ENCODE results near the gene VDAC2. TPM values are rescaled to one million over a fixed set of nuclear protein-coding genes. Genes with fewer than 3 reads are reported as not detected.

The VDAC2 gene
- total RNA-seq, 2 donors from 2014 or later, result 278 to 454 TPM

DNA sequence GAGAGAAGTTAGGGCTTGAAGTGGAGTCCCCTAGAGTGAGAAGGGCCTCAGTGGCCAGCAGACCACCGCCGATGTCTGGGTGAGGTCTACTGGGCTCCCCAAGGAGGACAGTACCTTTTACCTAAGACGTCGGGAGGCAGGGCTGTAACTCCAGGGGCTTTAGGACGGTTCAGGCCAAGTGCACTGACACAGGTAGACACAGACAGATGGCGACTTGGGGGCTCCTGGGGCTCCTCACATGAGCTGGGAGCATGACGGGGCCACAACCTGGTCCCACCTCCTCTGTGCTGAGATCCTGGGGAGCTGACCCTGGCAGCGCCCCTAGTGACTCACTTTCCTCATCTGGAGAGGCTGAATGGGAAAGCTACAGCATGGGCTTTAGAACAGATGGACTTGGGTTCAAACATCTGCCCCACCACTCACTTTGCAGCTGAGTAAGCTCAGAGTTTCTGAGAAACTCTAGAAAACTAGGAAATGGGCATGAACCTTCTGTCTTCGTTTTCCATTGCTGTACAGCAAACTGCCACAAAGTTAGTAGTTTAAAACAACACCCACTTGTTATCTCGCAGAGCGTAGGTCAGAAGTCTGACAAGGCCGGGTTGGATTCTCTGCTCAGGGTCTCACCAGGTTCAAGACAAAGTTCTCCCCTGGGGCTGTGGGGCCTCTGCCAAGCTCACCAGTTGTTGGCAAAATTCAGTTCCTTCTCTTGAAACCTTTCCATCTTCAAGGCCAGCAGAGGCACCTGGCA is 29.9 kb downstream of the VDAC2 start:
- Histone ChIP-seq H3K4me3 (no peak overlapping the region), H3K4me1 (peaks cover 0 to 5% of the 10 kb centered on the region in 2 donors), H3K27ac (no peak overlapping the region), H3K27me3 (no peaks in the 10 kb centered on the region), H3K36me3 (no peaks in the 10 kb centered on the region), H3K9me3 (no peaks in the 10 kb centered on the region)
- no peak for DNase-seq (ENCODE audit: low spot score)
- TF ChIP-seq, protein P1, sequence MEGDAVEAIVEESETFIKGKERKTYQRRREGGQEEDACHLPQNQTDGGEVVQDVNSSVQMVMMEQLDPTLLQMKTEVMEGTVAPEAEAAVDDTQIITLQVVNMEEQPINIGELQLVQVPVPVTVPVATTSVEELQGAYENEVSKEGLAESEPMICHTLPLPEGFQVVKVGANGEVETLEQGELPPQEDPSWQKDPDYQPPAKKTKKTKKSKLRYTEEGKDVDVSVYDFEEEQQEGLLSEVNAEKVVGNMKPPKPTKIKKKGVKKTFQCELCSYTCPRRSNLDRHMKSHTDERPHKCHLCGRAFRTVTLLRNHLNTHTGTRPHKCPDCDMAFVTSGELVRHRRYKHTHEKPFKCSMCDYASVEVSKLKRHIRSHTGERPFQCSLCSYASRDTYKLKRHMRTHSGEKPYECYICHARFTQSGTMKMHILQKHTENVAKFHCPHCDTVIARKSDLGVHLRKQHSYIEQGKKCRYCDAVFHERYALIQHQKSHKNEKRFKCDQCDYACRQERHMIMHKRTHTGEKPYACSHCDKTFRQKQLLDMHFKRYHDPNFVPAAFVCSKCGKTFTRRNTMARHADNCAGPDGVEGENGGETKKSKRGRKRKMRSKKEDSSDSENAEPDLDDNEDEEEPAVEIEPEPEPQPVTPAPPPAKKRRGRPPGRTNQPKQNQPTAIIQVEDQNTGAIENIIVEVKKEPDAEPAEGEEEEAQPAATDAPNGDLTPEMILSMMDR (IDR thresholded peaks at IDR 0.05), result no peak

DNA sequence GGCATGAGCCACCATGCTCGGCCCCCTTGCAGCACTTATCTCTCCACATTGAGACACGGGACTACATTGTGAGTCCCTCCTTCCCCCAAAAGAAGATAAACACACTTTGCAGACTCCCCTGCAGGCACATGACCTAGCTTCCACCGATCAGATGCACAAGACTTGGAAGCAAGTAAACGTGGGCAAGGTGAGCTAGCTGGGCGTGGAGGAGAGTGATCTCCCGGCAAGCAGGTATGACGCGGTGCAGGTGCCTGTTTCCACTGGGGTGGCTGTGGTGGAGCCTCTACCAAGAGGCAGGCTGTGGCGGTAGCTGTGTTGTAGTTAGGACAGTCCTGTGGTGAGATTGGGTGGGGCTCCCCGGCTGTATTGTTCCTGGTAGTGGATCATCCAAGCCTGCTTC is 32.8 kb downstream of the VDAC2 start:
- TF ChIP-seq, protein P1 (IDR thresholded peaks at IDR 0.05), result no peak
- H3K36me3 ChIP-seq, result no peaks in the 10 kb centered on the region
- no peaks in the 10 kb centered on the region for H3K27me3 ChIP-seq
- no peaks in the 10 kb centered on the region for H3K4me1 ChIP-seq
- H3K9me3 ChIP-seq, result no peaks in the 10 kb centered on the region
- H3K4me3 ChIP-seq, result no peak overlapping the region
- H3K27ac ChIP-seq, result no peak overlapping the region
- DNase-seq (ENCODE audit: low spot score), result no peak

DNA sequence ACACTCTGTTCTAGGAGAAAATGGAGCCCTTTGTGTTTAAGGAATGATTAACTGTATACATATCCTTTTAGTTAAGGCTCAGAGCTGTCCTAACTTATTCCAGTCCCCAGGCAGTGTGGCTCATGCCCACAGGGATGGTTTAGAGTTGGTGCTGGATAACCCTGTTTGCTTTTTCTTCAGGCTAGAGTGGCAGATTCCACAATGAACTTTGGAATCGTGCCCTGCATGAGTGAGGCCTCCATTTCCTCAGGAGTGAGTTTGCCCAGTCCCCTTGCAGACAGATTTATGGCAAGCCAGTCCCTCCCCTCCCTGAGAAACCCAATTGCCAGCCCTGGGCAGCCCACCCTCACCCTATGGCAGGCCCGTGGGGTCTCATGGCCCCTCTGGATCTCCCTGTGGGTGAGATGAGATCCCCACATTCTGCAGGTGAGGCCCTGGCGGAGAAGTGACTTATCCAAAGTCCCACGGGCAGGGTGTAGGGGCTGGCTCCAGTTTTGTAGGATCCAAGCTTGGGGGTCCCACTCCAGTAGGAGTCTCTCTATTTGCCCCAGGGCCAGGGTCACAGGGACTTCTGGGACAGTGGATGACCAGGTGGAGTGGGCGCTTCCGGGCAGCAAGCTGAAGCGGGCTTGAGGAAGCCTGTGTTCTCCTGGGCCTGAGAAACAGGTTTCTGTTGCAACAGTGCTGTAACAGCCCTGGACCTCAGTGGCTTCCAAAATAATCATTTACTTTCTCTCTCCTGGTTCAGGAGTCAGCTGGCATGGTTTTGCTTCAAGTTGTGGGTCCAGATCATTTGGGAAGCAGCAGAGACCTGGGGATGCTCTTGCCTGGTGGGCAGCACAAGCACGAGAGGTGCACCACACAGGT is 34.1 kb downstream of the VDAC2 start:
- Histone ChIP-seq H3K4me1 (no peaks in the 10 kb centered on the region), H3K9me3 (no peaks in the 10 kb centered on the region), H3K27ac (no peak overlapping the region), H3K36me3 (no peaks in the 10 kb centered on the region), H3K27me3 (no peaks in the 10 kb centered on the region), H3K4me3 (no peak overlapping the region)
- TF ChIP-seq, protein P1 (IDR thresholded peaks at IDR 0.05), result no peak
- no peak for DNase-seq (ENCODE audit: low spot score)

DNA sequence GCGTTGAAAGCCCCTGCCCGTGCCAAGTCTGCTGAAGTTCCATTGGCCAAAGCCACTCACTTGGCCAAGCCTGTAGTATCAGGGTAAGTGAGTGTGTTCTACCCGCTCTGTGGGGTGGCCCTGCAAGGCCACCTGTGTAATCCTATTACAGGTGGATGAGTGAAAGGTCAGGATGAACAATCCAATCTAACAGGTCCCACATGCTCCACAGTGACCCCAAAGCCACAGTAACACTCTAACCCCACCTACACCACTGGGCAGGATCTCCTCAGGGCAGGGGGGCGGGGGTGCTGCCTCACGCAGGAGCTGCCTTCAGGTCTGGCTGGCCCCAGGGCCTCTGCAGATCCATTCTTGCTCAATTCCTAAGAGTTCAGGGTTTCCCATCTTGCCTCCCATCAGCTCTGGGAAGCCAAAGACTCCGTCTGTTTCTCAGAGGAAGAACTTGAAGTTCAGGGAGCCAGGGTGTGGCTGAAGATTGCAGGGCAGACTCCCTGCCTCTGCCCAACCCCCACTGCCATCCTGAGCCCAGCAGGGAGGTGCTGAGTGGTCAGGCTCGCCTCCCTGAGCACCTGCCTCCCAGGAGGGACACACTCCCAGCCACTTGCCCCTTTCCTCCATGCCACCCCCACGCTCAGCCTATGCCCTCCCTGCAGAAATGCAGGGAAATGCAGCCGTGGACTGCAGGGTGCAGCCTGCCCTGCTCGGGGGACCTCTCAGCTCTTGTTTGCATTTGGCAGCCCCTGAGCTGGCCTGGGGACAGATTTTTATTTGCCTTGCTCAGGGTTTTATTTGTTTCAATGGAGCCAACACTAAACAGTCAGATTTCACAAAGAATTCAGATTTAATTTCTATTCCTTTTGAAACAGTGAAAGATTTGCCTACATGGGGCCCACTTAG is 35.0 kb downstream of the VDAC2 start:
- DNase-seq (ENCODE audit: low spot score), result no peak
- TF ChIP-seq, protein P1 (IDR thresholded peaks at IDR 0.05), result no peak
- Histone ChIP-seq H3K4me1 (no peaks in the 10 kb centered on the region), H3K4me3 (no peak overlapping the region), H3K9me3 (no peaks in the 10 kb centered on the region), H3K36me3 (no peaks in the 10 kb centered on the region), H3K27ac (no peak overlapping the region), H3K27me3 (no peaks in the 10 kb centered on the region)

DNA sequence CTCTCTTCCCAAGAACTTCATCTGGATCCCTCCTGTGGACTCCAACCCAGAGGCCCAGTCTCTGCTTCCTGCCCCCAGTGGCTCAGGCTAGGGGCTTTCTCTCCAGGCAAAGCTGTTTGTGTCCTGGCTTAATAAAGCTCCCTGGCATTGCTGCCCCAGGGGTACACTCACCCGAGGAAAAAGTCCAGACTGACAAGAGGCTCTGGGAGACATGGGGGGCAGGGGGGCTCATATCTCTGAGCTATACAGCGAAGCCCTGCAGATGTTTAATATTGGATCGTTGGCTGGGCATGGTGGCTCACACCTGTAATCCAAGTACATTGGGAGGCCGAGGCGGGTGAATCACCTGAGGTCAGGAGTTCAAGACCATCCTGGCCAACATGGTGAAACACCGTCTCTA is 35.9 kb downstream of the VDAC2 start:
- Histone ChIP-seq H3K4me3 (no peak overlapping the region), H3K9me3 (no peaks in the 10 kb centered on the region), H3K27me3 (no peaks in the 10 kb centered on the region), H3K4me1 (no peaks in the 10 kb centered on the region), H3K27ac (no peak overlapping the region), H3K36me3 (no peaks in the 10 kb centered on the region)
- DNase-seq (ENCODE audit: low spot score), result no peak
- TF ChIP-seq, protein P1 (IDR thresholded peaks at IDR 0.05), result no peak

All from right atrium auricular region (tissue), 2 donors.